HG03280 (cell line): ENCODE data around the gene WDR54.

Experiments
- ATAC-seq: cut with Tn5 transposase; IDR thresholded peaks from one replicate; pipeline ENCODE4 v1.9.1; 2021; ENCODE audit warnings: mild to moderate bottlenecking, moderate library complexity; ENCODE audit not compliant: unreplicated experiment

WDR54 gene

GRCh38 chr2:74474899-74475298 is 53.4 kb downstream of the WDR54 start:
- no peak for ATAC-seq
